Activated CD8-positive, alpha-beta T cell treated with anti-CD3 and anti-CD28 coated beads, Interleukin-2, amount 10 ng/mL, durations not matched to agents 7 days and 5 days (primary cell): ENCODE measurements around the gene PCDH9. TPM values are rescaled to one million over a fixed set of nuclear protein-coding genes. Genes with fewer than 3 reads are reported as not detected.

Experiments
- ATAC-seq: fragments of 150-1000 bp; cut with Tn5 transposase; one replicate; pipeline ENCODE4 v1.10.0; 2021; ENCODE audit warnings: moderate library complexity
- CTCF ChIA-PET: fragments of 350-600 bp; sonication (Branson Sonifier 250); formaldehyde crosslinking; loops from one replicate; lab custom pipeline; 2021; ENCODE audit warnings: antibody characterized with exemption; lab: Charles Lee
- POLR2A ChIA-PET: fragments of 350-600 bp; sonication (Branson Sonifier 250); formaldehyde crosslinking; loops from one replicate; lab custom pipeline; 2021; ENCODE audit warnings: antibody characterized with exemption; lab: Charles Lee
- DNase-seq: peaks from one replicate; pipeline ENCODE4 v3.0.0-alpha.2; 2020
- H3K27ac Mint-ChIP-seq: one replicate; pipeline ENCODE4 v1.8.0; 2021; ENCODE audit warnings: mild to moderate bottlenecking, mixed read lengths
- H3K27me3 Mint-ChIP-seq: one replicate; pipeline ENCODE4 v1.8.0; 2021; ENCODE audit warnings: low read depth, mixed read lengths
- H3K36me3 Mint-ChIP-seq: one replicate; pipeline ENCODE4 v1.8.0; 2021; ENCODE audit warnings: low read depth, mixed read lengths
- H3K4me1 Mint-ChIP-seq: one replicate; pipeline ENCODE4 v1.8.0; 2021; ENCODE audit warnings: low read depth, mixed read lengths
- H3K4me3 Mint-ChIP-seq: one replicate; pipeline ENCODE4 v1.8.0; 2021; ENCODE audit warnings: mild to moderate bottlenecking, mixed read lengths
- H3K9me3 Mint-ChIP-seq: one replicate; pipeline ENCODE4 v1.8.0; 2022; ENCODE audit warnings: mixed read lengths; ENCODE audit not compliant: insufficient read depth
- total RNA-seq, 2 experiments: library from RNA; stranded (reverse); gene quantifications; one replicate each; pipeline ENCODE4 v1.2.3, GENCODE V29; 2021

PCDH9 gene
- total RNA-seq, 2 experiments from 2014 or later, result 0.08 to 0.13 TPM

DNA sequence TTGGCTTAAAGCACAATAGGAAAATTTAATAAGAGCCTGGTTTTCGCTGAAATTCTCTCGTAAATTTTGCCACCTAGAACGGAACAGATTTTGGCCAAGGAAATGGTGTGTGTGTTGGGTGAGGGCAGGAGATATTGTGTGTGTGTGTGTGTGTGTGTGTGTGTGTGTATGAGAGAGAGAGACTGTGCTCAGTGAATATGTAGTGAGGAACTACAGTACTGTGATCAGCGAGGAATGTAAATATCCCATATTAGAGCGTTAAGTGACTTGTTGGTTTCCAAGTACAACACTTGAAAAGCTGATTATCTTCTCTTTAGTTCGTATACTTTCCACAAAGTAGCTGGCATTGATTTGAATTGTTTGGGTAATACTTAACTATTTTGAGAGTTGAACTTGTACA, 738.9 kb downstream of the PCDH9 start:
- DNase-seq (no peak), ATAC-seq (no peak)
- H3K27me3 Mint-ChIP-seq, result no peaks in the 10 kb centered on the region
- H3K9me3 Mint-ChIP-seq, result peaks cover 4% of the 10 kb centered on the region
- no peaks in the 10 kb centered on the region for H3K4me1 Mint-ChIP-seq
- H3K36me3 Mint-ChIP-seq, result no peaks in the 10 kb centered on the region
- ChIA-PET CTCF (no interaction called here), POLR2A (no interaction called here)
- no peak overlapping the region for H3K4me3 Mint-ChIP-seq
- no peak overlapping the region for H3K27ac Mint-ChIP-seq

DNA sequence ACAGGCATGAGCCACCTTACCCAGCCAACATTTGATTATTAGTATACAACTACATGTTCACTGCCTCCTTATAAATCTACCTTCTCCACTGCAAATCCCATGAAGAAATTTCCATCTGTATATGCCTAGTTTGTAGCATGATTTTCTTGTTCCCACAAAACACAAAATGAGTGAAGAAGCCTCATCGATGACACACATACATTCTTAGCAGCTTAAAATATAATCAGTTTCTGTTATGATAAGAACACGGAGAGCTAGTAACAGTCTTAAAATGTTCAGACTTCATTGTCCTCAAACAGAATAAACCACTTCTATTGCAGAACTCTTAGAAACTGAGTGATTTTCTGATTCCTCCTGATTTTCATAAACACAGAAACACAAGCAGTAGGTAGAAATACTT, 740.5 kb downstream of the PCDH9 start:
- peaks cover 4% of the 10 kb centered on the region for H3K9me3 Mint-ChIP-seq

DNA sequence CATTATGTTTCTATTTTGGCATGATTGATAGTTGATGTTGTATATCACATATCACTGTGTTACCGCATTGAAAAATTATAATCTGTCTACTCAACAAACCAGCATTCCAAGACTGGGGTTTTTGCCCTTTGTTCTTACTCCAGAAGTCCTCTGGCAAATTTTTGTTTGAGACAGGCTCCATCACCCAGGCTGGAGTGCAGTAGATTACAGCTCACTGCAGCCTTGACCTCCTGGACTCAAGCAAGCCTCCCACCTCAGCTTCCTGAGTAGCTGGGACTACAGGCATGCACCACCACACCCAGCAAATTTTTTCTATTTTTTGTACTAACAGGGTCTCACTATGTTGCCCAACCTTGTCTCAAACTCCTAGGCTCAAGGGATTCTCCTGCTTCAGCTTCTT, 741.0 kb downstream of the PCDH9 start:
- DNase-seq (no peak), ATAC-seq (no peak)
- H3K4me1 Mint-ChIP-seq, result no peaks in the 10 kb centered on the region
- H3K9me3 Mint-ChIP-seq, result peaks cover 4% of the 10 kb centered on the region
- H3K4me3 Mint-ChIP-seq, result no peak overlapping the region
- ChIA-PET CTCF (no interaction called here), POLR2A (no interaction called here)
- no peaks in the 10 kb centered on the region for H3K36me3 Mint-ChIP-seq
- no peak overlapping the region for H3K27ac Mint-ChIP-seq
- H3K27me3 Mint-ChIP-seq, result no peaks in the 10 kb centered on the region

More for the DNA sequence above, 740.5 kb downstream of the PCDH9 start:
- Mint-ChIP-seq H3K27ac (no peak overlapping the region), H3K4me1 (no peaks in the 10 kb centered on the region), H3K27me3 (no peaks in the 10 kb centered on the region), H3K36me3 (no peaks in the 10 kb centered on the region), H3K4me3 (no peak overlapping the region)
- ATAC-seq (no peak), DNase-seq (no peak)
- CTCF ChIA-PET, result no interaction called here
- POLR2A ChIA-PET, result no interaction called here

DNA sequence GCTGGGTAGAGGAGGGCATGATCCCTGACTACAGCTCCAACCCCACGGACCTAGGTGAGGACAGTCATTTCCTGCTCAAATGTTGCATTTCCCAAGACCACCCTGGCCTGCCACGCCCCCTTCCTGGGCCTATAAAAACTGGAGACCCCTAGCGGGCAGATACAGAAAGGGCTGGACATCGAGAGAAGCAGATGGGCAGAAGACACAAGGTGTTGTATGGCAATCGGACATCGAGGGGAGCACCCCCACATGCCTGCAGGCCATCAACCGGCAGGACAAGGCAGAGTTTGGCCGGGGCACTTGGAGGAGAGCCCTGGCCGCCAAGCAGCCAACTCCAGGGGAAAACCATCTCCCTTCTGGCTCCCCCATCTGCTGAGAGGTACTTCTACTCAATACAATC, 746.4 kb downstream of the PCDH9 start:
- Mint-ChIP-seq H3K9me3 (peaks cover 4% of the 10 kb centered on the region), H3K27me3 (no peaks in the 10 kb centered on the region), H3K4me1 (no peaks in the 10 kb centered on the region), H3K4me3 (no peak overlapping the region), H3K36me3 (no peaks in the 10 kb centered on the region), H3K27ac (no peak overlapping the region)
- ATAC-seq, result no peak
- ChIA-PET POLR2A (no interaction called here), CTCF (no interaction called here)
- no peak for DNase-seq

DNA sequence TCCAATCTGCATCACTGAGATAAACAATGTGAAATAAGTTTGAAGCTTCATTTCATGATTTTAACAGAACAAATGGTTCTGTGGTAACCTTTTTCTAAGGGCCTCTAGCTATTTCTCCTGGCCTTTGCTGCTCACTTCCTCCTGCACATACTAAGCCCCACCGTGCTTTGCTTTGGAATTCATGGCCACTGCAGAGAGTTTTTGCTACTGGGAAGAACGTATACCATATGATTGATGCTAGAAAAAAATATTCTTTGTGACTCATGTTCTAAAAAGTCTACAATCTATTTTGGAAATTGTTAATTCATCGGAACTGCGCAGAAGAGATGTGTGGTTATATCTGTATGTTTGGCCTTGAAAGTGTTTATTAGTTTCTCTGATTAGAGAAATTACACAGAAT, 747.3 kb downstream of the PCDH9 start:
- no peak overlapping the region for H3K4me3 Mint-ChIP-seq
- H3K9me3 Mint-ChIP-seq, result peaks cover 4% of the 10 kb centered on the region
- ATAC-seq (no peak), DNase-seq (no peak)
- no peaks in the 10 kb centered on the region for H3K36me3 Mint-ChIP-seq
- CTCF ChIA-PET, result no interaction called here
- POLR2A ChIA-PET, result no interaction called here
- H3K27ac Mint-ChIP-seq, result no peak overlapping the region
- H3K27me3 Mint-ChIP-seq, result no peaks in the 10 kb centered on the region
- H3K4me1 Mint-ChIP-seq, result no peaks in the 10 kb centered on the region

DNA sequence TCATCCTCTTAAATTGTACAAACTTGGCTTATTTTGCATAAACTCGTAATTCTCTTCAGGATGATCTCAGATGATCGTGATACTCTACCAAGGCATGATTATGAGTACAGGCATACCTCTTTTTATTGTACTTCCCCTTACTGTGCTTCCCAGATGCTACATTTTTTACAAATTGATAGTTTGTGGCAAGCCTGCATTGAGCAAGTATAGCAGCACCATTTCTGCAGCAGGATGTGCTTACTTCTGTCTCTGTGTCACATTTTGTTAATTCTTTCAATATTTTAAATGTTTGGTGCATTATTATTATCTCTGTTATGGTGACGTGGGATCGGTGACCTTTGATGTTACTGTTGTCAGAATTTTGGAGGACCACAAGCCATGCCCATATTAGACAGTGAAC, 752.3 kb downstream of the PCDH9 start:
- CTCF ChIA-PET, result no interaction called here
- H3K4me3 Mint-ChIP-seq, result no peak overlapping the region
- no peak overlapping the region for H3K27ac Mint-ChIP-seq
- no peaks in the 10 kb centered on the region for H3K4me1 Mint-ChIP-seq
- H3K36me3 Mint-ChIP-seq, result no peaks in the 10 kb centered on the region
- ATAC-seq, result no peak
- DNase-seq, result no peak
- H3K27me3 Mint-ChIP-seq, result no peaks in the 10 kb centered on the region
- H3K9me3 Mint-ChIP-seq, result no peaks in the 10 kb centered on the region
- POLR2A ChIA-PET, result no interaction called here

DNA sequence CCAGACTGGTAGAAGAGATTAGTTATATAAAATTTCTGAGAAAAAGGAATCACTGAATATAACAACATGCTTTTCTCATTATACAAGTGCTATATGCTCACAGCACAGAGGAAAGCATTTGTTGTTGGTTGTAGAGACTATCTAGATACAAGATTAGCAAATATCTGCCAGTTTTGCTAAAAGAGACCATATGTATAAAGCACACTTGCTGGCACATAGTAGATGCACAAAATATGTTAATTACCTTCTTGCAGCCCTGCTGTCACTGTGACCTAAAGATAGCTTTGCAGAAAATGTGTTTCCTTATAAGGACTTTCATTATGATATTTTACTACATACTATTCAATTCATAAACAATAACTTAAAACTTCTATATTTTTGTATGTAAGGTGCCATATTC, 755.1 kb downstream of the PCDH9 start:
- Mint-ChIP-seq H3K9me3 (no peaks in the 10 kb centered on the region), H3K4me1 (no peaks in the 10 kb centered on the region), H3K27ac (no peak overlapping the region), H3K4me3 (no peak overlapping the region), H3K36me3 (no peaks in the 10 kb centered on the region), H3K27me3 (no peaks in the 10 kb centered on the region)
- ChIA-PET POLR2A (no interaction called here), CTCF (no interaction called here)
- ATAC-seq (no peak), DNase-seq (no peak)

DNA sequence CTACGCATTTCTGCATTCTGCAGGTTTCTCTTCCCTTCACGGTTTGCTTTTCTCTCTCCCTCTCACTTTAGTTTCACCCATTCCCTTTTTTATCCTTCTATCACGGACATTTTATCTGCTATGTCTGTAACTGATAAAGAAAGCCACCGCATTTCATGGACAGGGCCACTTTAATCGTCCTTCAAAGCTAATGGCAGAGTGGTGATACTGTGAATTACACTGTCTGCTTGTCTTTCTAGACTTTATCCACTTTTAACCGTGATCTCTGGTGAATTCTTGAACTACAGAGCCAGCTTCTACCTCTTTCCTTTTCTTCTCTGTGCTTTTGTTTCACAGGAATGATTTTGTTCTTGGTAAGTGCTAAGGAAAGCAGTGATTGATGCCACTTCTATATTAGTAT, 760.4 kb downstream of the PCDH9 start:
- ChIA-PET POLR2A (no interaction called here), CTCF (no interaction called here)
- ATAC-seq (no peak), DNase-seq (no peak)
- H3K36me3 Mint-ChIP-seq, result no peaks in the 10 kb centered on the region
- H3K4me3 Mint-ChIP-seq, result no peak overlapping the region
- no peaks in the 10 kb centered on the region for H3K4me1 Mint-ChIP-seq
- no peaks in the 10 kb centered on the region for H3K27me3 Mint-ChIP-seq
- no peak overlapping the region for H3K27ac Mint-ChIP-seq
- no peaks in the 10 kb centered on the region for H3K9me3 Mint-ChIP-seq

DNA sequence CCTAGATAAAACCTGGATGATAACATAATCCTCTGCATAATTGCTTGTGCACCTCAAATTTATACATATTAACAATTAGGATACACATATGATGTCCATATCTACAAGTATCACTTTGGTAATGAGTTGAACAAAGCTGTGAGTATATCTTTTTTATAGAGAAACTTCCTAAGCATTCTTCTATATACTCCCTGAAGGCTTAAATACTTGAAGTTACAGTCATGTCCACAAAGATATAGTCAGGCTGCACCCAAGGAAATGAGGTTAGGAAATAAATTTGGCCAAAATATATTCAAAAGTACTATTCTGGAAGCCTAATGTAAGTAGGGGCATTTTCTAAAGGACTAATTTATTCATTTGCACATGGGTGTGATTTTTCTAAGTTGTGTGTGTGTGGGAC, 761.5 kb downstream of the PCDH9 start:
- DNase-seq (no peak), ATAC-seq (no peak)
- ChIA-PET CTCF (no interaction called here), POLR2A (no interaction called here)
- H3K27ac Mint-ChIP-seq, result no peak overlapping the region
- no peaks in the 10 kb centered on the region for H3K4me1 Mint-ChIP-seq
- H3K27me3 Mint-ChIP-seq, result no peaks in the 10 kb centered on the region
- no peaks in the 10 kb centered on the region for H3K36me3 Mint-ChIP-seq
- H3K9me3 Mint-ChIP-seq, result no peaks in the 10 kb centered on the region
- H3K4me3 Mint-ChIP-seq, result no peak overlapping the region

DNA sequence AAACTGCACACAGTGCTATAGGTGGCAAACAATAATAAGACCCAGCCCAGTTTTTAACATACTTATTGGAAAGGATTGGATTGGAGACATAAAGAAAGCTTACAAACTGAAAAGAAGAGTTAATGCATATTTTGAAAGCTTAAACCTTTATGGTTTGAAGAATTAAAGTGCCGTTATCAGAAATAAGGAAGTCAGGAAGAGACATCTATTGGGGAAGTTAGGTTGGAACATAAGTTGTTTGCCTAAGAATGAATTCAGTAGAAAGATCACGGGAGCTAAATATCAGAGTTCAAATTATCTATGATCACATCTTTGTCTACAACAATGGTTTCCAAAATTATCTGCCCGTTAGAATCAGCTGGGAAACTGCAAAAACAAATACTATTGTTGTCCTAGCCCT, 767.9 kb downstream of the PCDH9 start:
- Mint-ChIP-seq H3K36me3 (no peaks in the 10 kb centered on the region), H3K9me3 (no peaks in the 10 kb centered on the region), H3K4me3 (no peak overlapping the region), H3K27me3 (no peaks in the 10 kb centered on the region), H3K27ac (no peak overlapping the region), H3K4me1 (no peaks in the 10 kb centered on the region)
- CTCF ChIA-PET, result no interaction called here
- no peak for ATAC-seq
- POLR2A ChIA-PET, result no interaction called here
- DNase-seq, result no peak

DNA sequence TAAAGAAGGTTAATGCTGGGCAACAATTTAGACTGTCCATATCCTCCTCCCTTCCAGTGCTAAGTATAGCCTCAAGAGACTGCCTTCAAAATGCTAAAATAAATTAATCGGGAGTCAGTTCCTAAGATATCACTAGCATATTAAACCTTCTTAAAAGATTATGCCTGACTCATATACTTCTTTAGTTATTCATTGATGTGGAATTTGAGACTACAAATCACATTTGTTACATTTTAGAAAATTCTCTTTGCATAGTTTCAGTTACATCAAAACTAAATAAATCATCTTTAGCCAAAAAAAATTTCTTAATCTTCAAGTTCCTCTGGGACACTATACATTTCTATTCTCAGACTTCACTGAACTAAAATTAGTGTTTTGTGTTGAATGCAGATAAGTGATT, 769.1 kb downstream of the PCDH9 start:
- ChIA-PET POLR2A (no interaction called here), CTCF (no interaction called here)
- H3K9me3 Mint-ChIP-seq, result no peaks in the 10 kb centered on the region
- no peaks in the 10 kb centered on the region for H3K4me1 Mint-ChIP-seq
- H3K27me3 Mint-ChIP-seq, result no peaks in the 10 kb centered on the region
- no peak overlapping the region for H3K4me3 Mint-ChIP-seq
- H3K27ac Mint-ChIP-seq, result no peak overlapping the region
- DNase-seq, result no peak
- H3K36me3 Mint-ChIP-seq, result no peaks in the 10 kb centered on the region
- ATAC-seq, result no peak

DNA sequence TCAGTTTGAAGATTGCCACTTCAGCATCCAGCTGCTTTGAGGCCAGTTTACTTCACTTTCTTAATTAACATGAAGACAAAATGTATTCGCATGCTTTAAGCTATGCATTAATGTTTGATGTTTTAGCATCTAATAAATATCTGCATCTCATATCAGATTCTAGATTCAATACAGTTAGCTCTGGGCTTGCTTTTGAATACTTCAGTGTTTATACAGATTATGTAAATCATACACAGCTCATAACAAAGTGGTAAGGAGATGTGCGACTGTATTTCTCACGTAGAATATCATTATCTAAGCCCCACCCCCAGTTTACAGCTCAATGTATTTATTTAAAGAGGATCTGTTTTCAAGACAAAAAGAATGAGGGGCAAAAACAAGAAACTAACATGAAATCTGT, 770.5 kb downstream of the PCDH9 start:
- Mint-ChIP-seq H3K4me1 (no peaks in the 10 kb centered on the region), H3K36me3 (no peaks in the 10 kb centered on the region), H3K9me3 (no peaks in the 10 kb centered on the region), H3K4me3 (no peak overlapping the region), H3K27ac (no peak overlapping the region), H3K27me3 (no peaks in the 10 kb centered on the region)
- DNase-seq (no peak), ATAC-seq (no peak)
- POLR2A ChIA-PET, result no interaction called here
- CTCF ChIA-PET, result no interaction called here

DNA sequence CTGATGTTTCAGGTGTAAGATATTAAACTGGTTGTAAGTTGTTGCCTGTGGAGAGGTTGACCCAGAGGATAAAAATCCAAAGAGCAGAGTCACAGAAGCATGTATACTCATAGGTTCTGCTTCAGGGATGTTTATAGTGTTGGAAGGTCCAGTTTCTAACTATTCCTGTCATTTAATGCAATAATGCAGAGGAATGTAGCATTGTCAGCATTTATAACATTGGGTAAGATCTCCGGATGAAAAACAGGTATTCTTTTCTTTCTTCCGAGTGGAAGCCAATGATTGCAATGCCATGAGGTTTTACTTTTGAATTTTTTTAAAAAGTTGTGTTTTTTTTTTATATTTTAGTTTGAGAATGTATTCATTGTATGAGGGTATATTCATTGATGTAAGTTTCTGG, 771.0 kb downstream of the PCDH9 start:
- Mint-ChIP-seq H3K4me3 (no peak overlapping the region), H3K9me3 (no peaks in the 10 kb centered on the region), H3K4me1 (no peaks in the 10 kb centered on the region), H3K36me3 (no peaks in the 10 kb centered on the region), H3K27ac (no peak overlapping the region), H3K27me3 (no peaks in the 10 kb centered on the region)
- CTCF ChIA-PET, result no interaction called here
- DNase-seq (no peak), ATAC-seq (no peak)
- POLR2A ChIA-PET, result no interaction called here
